HepG2 (cell line): ENCODE results near the gene SS18L1. TPM values are rescaled to one million over a fixed set of nuclear protein-coding genes. Genes with fewer than 3 reads are reported as not detected.

Source experiments
- ARID3A ChIP-seq: IDR thresholded peaks from 2 replicates; pipeline ENCODE4 v1.6.1; 2012; ENCODE audit warnings: low read depth, low read length, improper control_type of control experiment
- ATF4 ChIP-seq, 2 experiments: fragments of 450-650 bp in 1 of 2; sonication (generic) in 1 of 2; formaldehyde crosslinking; IDR thresholded peaks; 2 replicates each; pipeline versions ENCODE4 v1.5.0 to v1.8.0; 2020 to 2022; ENCODE audit warnings: mild to moderate bottlenecking in 1 of 2, missing genetic modification reagents in 1 of 2
- ATF6 ChIP-seq: sonication (generic); formaldehyde crosslinking; conservative IDR thresholded peaks from 2 replicates; pipeline ENCODE4 v1.4.0; 2020; ENCODE audit warnings: missing genetic modification reagents
- GRHL1 ChIP-seq: sonication (generic); formaldehyde crosslinking; conservative IDR thresholded peaks from 2 replicates; pipeline ENCODE4 v1.8.0; 2022; ENCODE audit warnings: missing genetic modification reagents
- KDM5A ChIP-seq: fragments of 200-600 bp; sonication (generic); IDR thresholded peaks from 2 replicates; pipeline ENCODE4 v1.7.0; 2018; ENCODE audit warnings: antibody characterized with exemption, mild to moderate bottlenecking, low read length, borderline replicate concordance
- KLF6 ChIP-seq: IDR thresholded peaks from 2 replicates; pipeline ENCODE4 v1.8.0; 2016; ENCODE audit warnings: missing biosample characterization, missing genetic modification reagents
- MNT ChIP-seq: fragments of 450-650 bp; IDR thresholded peaks from 2 replicates; pipeline ENCODE4 v1.6.1; 2016
- ZBTB21 ChIP-seq: sonication (generic); formaldehyde crosslinking; IDR thresholded peaks from 2 replicates; pipeline ENCODE4 v1.4.0; 2020; ENCODE audit warnings: missing genetic modification reagents
- ZNF317 ChIP-seq: sonication (generic); formaldehyde crosslinking; IDR thresholded peaks from 2 replicates; pipeline ENCODE4 v1.5.0; 2020; ENCODE audit warnings: mild to moderate bottlenecking, missing genetic modification reagents
- ZNF331 ChIP-seq: sonication (generic); formaldehyde crosslinking; IDR thresholded peaks from 2 replicates; pipeline ENCODE4 v1.4.0; 2020; ENCODE audit warnings: missing genetic modification reagents
- ZNF512B ChIP-seq: sonication (generic); formaldehyde crosslinking; IDR thresholded peaks from 2 replicates; pipeline ENCODE4 v1.5.1; 2020; ENCODE audit warnings: missing genetic modification reagents, mild to moderate bottlenecking, borderline replicate concordance
- ZNF589 ChIP-seq: sonication (generic); formaldehyde crosslinking; conservative IDR thresholded peaks from 2 replicates; pipeline ENCODE4 v1.8.0; 2022; ENCODE audit warnings: mild to moderate bottlenecking, moderate library complexity, missing genetic modification reagents
- ZNF605 ChIP-seq: sonication (generic); formaldehyde crosslinking; IDR thresholded peaks from 2 replicates; pipeline ENCODE4 v1.8.0; 2022; ENCODE audit warnings: mild to moderate bottlenecking, missing genetic modification reagents
- ZNF7 ChIP-seq: IDR thresholded peaks from 2 replicates; pipeline ENCODE4 v1.6.1; 2016; ENCODE audit warnings: missing biosample characterization, missing genetic modification reagents
- ZNF766 ChIP-seq: sonication (generic); formaldehyde crosslinking; IDR thresholded peaks from 2 replicates; pipeline ENCODE4 v1.5.0; 2020; ENCODE audit warnings: missing genetic modification reagents, borderline replicate concordance
- ZSCAN21 ChIP-seq: sonication (generic); formaldehyde crosslinking; IDR thresholded peaks from 2 replicates; pipeline ENCODE4 v1.8.0; 2022; ENCODE audit warnings: mild to moderate bottlenecking, missing genetic modification reagents, moderate library complexity, borderline replicate concordance
- polyA plus RNA-seq, 8 experiments: library from polyadenylated mRNA; depleted of rRNA in 3 of 8; stranded (reverse) in 7 of 8; unstranded in 1 of 8; fragments of >200 nt; fragmentation: Illumina TruSeq in 4 of 8; extraction: Trizol in 4 of 8; gene quantifications; 2 replicates each; pipeline versions ENCODE4 v1.2.1 to v1.2.3, GENCODE V29; 2011 to 2016; ENCODE audit warnings: low read depth in 4 of 8, missing spikeins in 1 of 8, mixed read lengths in 1 of 8; ENCODE audit not compliant: insufficient read depth in 1 of 8
- total RNA-seq, 5 experiments: library from RNA; depleted of rRNA; stranded (reverse); fragments of >200 nt; fragmentation: Illumina TruSeq; extraction: Trizol; gene quantifications; 2 replicates each; pipeline ENCODE4 v1.2.3, GENCODE V29; 2016; ENCODE audit warnings: low read depth in 1 of 5

SS18L1 gene
- total and polyA plus RNA-seq, 2 of the 13 experiments (the other 11 are each of a cell fraction or from before 2014, with no cell fraction given): 17.8 to 27.6 TPM

- TF ChIP-seq GRHL1: no peak
- TF ChIP-seq MNT: peak; percentile 60
- TF ChIP-seq ZNF512B (CRISPR knock-in tag): peak; percentile 94
- TF ChIP-seq KDM5A: peak; percentile 97
- TF ChIP-seq ZNF589 (CRISPR knock-in tag): peak; percentile 96; the same call in 1 of the 2 replicates
- 0 out of 2 replicates have a peak, but pooled peaks have one; percentile 15 for TF ChIP-seq ARID3A
- peak; percentile 99 for TF ChIP-seq ZNF766 (CRISPR knock-in tag)
- TF ChIP-seq ATF6 (CRISPR knock-in tag): no peak; the same call in 1 of the 2 replicates
- TF ChIP-seq ATF4 (CRISPR knock-in tag; IDR thresholded peaks at IDR 0.05): peak in 1 of 2 experiments; percentile 83; a peak in 2 of 4 replicates
- TF ChIP-seq ZNF605 (CRISPR knock-in tag): peak; percentile 96
- peak; percentile 10; the same call in 1 of the 2 replicates for TF ChIP-seq ZNF7 (CRISPR knock-in tag)
- TF ChIP-seq ZSCAN21: peak; percentile 99
- peak; percentile 97 for TF ChIP-seq KLF6 (CRISPR knock-in tag)
- peak; percentile 22; the same call in 1 of the 2 replicates for TF ChIP-seq ZBTB21 (CRISPR knock-in tag)
- TF ChIP-seq ZNF317: peak; percentile 86
- TF ChIP-seq ZNF331 (CRISPR knock-in tag): peak; percentile 98
These were observed 39.2 kb downstream of the SS18L1 start, which contains the start of gene MTG2 (continued) for GRCh38 chr20:62182469-62183425.
